B cell (primary cell): ENCODE data around the gene COA5.

Experiments used
- CTCF ChIP-seq: fragments of 200-600 bp; IDR thresholded peaks from one replicate; pipeline ENCODE4 v1.8.0; 2022; ENCODE audit warnings: antibody characterized with exemption, mild to moderate bottlenecking
- EZH2 ChIP-seq: IDR thresholded peaks from 2 replicates; pipeline ENCODE4 v1.6.1; 2012; ENCODE audit warnings: borderline replicate concordance, low read depth, mild to moderate bottlenecking, moderate library complexity, low read length; ENCODE audit not compliant: insufficient read depth, poor library complexity, severe bottlenecking

- TF ChIP-seq EZH2 (no peak), CTCF (no peak)
Observed at GRCh38 chr2:98565941-98566340, 42.4 kb downstream of the COA5 start.
